ENCODE measurements around the gene RNF150.

DNA sequence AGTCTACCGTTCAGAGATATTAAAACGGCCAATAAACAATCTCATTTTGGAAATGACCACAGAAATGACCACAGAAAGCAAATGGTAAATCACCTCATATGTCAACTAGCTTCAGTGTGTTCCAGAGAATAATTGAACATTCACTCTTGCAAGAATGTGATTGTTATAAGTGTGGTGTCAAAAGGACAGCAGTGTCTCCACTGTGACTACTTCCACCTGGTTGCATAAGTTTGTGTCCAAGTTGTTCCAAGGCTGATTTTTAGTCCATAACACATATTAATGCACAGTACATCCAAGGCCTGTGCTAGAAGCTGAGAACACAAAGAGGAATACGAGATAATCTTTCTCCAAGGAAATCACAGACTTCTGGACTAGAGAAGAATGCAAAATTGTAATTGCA lies 37.4 kb upstream of the RNF150 start:
- TF ChIP-seq, protein P1, sequence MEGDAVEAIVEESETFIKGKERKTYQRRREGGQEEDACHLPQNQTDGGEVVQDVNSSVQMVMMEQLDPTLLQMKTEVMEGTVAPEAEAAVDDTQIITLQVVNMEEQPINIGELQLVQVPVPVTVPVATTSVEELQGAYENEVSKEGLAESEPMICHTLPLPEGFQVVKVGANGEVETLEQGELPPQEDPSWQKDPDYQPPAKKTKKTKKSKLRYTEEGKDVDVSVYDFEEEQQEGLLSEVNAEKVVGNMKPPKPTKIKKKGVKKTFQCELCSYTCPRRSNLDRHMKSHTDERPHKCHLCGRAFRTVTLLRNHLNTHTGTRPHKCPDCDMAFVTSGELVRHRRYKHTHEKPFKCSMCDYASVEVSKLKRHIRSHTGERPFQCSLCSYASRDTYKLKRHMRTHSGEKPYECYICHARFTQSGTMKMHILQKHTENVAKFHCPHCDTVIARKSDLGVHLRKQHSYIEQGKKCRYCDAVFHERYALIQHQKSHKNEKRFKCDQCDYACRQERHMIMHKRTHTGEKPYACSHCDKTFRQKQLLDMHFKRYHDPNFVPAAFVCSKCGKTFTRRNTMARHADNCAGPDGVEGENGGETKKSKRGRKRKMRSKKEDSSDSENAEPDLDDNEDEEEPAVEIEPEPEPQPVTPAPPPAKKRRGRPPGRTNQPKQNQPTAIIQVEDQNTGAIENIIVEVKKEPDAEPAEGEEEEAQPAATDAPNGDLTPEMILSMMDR (IDR thresholded peaks at IDR 0.05 in 4 of 5, conservative IDR thresholded peaks at IDR 0.05 in 1 of 5) = no peak
- TF ChIP-seq POLR2A (IDR thresholded peaks at IDR 0.05) = no peak
